Transverse colon (tissue), 4 donors: ENCODE data around the gene KCNC2. TPM values are rescaled to one million over a fixed set of nuclear protein-coding genes. Genes with fewer than 3 reads are reported as not detected.

ENCODE experiments used
- DNase-seq: peaks from one replicate; pipeline ENCODE4 v3.0.0-alpha.2; 2019
- H3K27ac ChIP-seq, 4 donors: fragments of 200-600 bp; sonication (generic); 2 replicates each; pipeline ENCODE4 v1.5.1; 2016 to 2018; ENCODE audit warnings: inconsistent platforms in 4 of 4
- H3K27me3 ChIP-seq: fragments of 200-600 bp; sonication (generic); 2 replicates; pipeline ENCODE4 v1.5.1; 2017; ENCODE audit warnings: inconsistent platforms
- H3K36me3 ChIP-seq, 4 donors: fragments of 200-600 bp; sonication (generic); 2 replicates each; pipeline ENCODE4 v1.5.1; 2017 to 2019; ENCODE audit warnings: inconsistent platforms in 4 of 4
- H3K4me1 ChIP-seq, 4 donors: fragments of 200-600 bp; sonication (generic); 2 replicates each; pipeline ENCODE4 v1.5.1; 2017 to 2020; ENCODE audit warnings: inconsistent platforms in 4 of 4
- H3K4me3 ChIP-seq, 4 donors: fragments of 200-600 bp; sonication (generic); 1 replicate in 1 of 4; 2 replicates in 3 of 4; pipeline versions ENCODE4 v1.5.1 to v1.6.1; 2017 to 2019; ENCODE audit warnings: inconsistent platforms in 4 of 4
- H3K9me3 ChIP-seq, 2 donors: fragments of 200-600 bp; sonication (generic); 2 replicates each; pipeline ENCODE4 v1.5.1; 2017 to 2019; ENCODE audit warnings: inconsistent platforms in 2 of 2
- EP300 ChIP-seq: sonication (generic); formaldehyde crosslinking; IDR thresholded peaks from one replicate; pipeline ENCODE4 v1.6.1; 2017; ENCODE audit warnings: antibody characterized with exemption, low read depth
- POLR2A ChIP-seq: fragments of 450-650 bp; IDR thresholded peaks from one replicate; pipeline ENCODE4 v1.6.1; 2016; ENCODE audit warnings: antibody characterized with exemption, mild to moderate bottlenecking, moderate library complexity
- POLR2AphosphoS5 ChIP-seq, 3 donors: sonication (generic); formaldehyde crosslinking; IDR thresholded peaks; one replicate each; pipeline ENCODE4 v1.6.1; 2016; ENCODE audit warnings: antibody characterized with exemption in 3 of 3
- WGBS, 2 donors: methylation state at CpG; one replicate each; pipeline ENCODE4 v1.1.5; 2018; ENCODE audit warnings: low coverage in 1 of 2; 5-methylcytosine and 5-hydroxymethylcytosine counted together
- in situ Hi-C, 4 donors: fragments of 200-750 bp; cut with MboI; loops; one replicate each; pipeline versions ENCODE4 v1.15.0 to v1.15.1; 2017; ENCODE audit warnings: low sequenced_read_pairs in 3 of 4, low pct_ligation_motif_present in 1 of 4, low pct_unique_long_range_greater_than_20kb in 1 of 4
- intact Hi-C: fragments of 100-400 bp; cut with DNase I; formaldehyde crosslinking; loops from one replicate; pipeline ENCODE4 v1.15.1; 2023; ENCODE audit warnings: low total_unique reads
- total RNA-seq, 4 donors: library from RNA; depleted of rRNA; stranded (reverse); fragments of >200 nt; gene quantifications; one replicate each; pipeline ENCODE4 v1.1.0, GENCODE V29; 2016
- TF ChIP-seq, protein P1 (sequence below), 5 experiments: fragments of 200-600 bp in 3 of 5; fragments of 450-650 bp in 2 of 5; sonication (generic) in 3 of 5; IDR thresholded peaks; 1 replicate in 2 of 5; 2 replicates in 3 of 5; pipeline ENCODE4 v1.5.1; 2016 to 2017; ENCODE audit warnings: antibody characterized with exemption in 5 of 5, inconsistent platforms in 3 of 5, mild to moderate bottlenecking in 2 of 5, moderate library complexity in 1 of 5

KCNC2 gene
- total RNA-seq, 4 donors from 2014 or later: not detected

DNA sequence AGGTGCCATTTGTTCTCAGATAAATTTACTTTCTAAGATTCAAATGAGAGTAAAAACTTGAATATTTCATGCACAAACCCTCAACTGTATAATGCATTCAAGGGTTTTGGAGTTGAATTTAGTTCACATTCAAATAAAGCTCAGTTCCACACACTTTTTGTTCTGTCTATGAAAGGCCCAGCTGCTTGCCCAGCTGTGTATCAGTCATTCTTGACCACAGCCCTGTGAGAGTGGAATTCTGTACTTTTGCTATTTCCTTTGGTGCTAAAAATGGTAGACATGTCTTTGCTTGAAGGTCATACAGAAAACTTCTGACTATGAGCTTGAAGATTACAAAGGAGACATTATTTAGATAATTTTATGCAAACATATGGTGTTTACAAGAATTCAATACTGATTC is 110.4 kb downstream of the KCNC2 start:
- no peak for DNase-seq
- Histone ChIP-seq H3K4me3 (no peak overlapping the region), H3K27me3 (no peaks in the 10 kb centered on the region), H3K36me3 (no peaks in the 10 kb centered on the region), H3K27ac (no peak overlapping the region), H3K9me3 (no peaks in the 10 kb centered on the region), H3K4me1 (no peaks in the 10 kb centered on the region)
- in situ Hi-C loops: no loop called here
- TF ChIP-seq, protein P1, sequence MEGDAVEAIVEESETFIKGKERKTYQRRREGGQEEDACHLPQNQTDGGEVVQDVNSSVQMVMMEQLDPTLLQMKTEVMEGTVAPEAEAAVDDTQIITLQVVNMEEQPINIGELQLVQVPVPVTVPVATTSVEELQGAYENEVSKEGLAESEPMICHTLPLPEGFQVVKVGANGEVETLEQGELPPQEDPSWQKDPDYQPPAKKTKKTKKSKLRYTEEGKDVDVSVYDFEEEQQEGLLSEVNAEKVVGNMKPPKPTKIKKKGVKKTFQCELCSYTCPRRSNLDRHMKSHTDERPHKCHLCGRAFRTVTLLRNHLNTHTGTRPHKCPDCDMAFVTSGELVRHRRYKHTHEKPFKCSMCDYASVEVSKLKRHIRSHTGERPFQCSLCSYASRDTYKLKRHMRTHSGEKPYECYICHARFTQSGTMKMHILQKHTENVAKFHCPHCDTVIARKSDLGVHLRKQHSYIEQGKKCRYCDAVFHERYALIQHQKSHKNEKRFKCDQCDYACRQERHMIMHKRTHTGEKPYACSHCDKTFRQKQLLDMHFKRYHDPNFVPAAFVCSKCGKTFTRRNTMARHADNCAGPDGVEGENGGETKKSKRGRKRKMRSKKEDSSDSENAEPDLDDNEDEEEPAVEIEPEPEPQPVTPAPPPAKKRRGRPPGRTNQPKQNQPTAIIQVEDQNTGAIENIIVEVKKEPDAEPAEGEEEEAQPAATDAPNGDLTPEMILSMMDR (IDR thresholded peaks at IDR 0.05): no peak
- TF ChIP-seq POLR2A: no peak
- no peak for TF ChIP-seq POLR2AphosphoS5 (IDR thresholded peaks at IDR 0.05)
- intact Hi-C loops: no loop called here

DNA sequence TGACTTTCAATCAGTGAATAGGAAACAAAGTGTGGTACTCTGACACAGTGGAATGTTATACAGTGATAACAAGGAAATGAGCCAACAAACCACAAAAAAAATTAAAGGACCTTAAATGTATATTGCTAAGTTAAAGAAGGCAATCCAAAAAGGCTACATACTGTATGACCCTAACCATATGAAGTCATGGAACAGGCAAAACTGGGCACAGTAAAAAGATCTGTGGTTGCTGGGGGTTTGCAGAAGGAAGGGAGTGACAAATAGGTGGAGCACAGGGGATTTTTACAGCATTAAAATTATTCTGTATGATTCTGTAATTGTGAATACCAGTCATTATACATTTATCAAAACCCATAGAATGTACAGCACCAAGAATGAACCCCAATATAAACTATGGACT is 112.6 kb downstream of the KCNC2 start:
- TF ChIP-seq, protein P1 (IDR thresholded peaks at IDR 0.05): no peak
- TF ChIP-seq EP300: no peak
- no peak for TF ChIP-seq POLR2AphosphoS5 (IDR thresholded peaks at IDR 0.05)
- TF ChIP-seq POLR2A: no peak
- Histone ChIP-seq H3K9me3 (no peaks in the 10 kb centered on the region), H3K4me3 (no peak overlapping the region), H3K36me3 (no peaks in the 10 kb centered on the region), H3K4me1 (no peaks in the 10 kb centered on the region), H3K27ac (no peak overlapping the region), H3K27me3 (no peaks in the 10 kb centered on the region)
- in situ Hi-C loops (no loop called here), intact Hi-C loops (no loop called here)
- DNase-seq: no peak

DNA sequence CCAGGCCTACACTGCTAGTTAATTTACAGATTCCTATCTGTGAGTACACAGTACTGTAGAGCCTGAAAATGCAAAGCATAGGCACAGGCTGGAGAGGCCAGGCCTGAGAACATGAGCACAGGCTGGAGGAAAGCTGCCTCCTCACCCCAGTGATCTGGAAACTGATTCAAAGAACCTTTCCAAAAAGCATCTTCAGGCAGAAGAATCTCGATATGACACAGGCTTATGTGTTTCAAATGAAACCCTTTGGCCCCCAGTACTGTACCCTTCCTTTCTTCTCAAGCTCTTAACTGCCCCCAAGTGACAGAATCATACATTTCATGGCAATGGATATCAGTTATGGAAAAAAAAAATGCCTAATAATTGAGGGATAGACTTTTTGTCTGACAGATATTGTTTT is 122.0 kb downstream of the KCNC2 start:
- in situ Hi-C loops: no loop called here
- TF ChIP-seq POLR2AphosphoS5 (IDR thresholded peaks at IDR 0.05) (no peak), EP300 (no peak), POLR2A (no peak)
- TF ChIP-seq, protein P1 (IDR thresholded peaks at IDR 0.05): no peak
- 49% methylated on average over 1 of the region's 1 CpG; no CpG with 5 or more reads in 1 of the 2 donors for WGBS, 2 donors

DNA sequence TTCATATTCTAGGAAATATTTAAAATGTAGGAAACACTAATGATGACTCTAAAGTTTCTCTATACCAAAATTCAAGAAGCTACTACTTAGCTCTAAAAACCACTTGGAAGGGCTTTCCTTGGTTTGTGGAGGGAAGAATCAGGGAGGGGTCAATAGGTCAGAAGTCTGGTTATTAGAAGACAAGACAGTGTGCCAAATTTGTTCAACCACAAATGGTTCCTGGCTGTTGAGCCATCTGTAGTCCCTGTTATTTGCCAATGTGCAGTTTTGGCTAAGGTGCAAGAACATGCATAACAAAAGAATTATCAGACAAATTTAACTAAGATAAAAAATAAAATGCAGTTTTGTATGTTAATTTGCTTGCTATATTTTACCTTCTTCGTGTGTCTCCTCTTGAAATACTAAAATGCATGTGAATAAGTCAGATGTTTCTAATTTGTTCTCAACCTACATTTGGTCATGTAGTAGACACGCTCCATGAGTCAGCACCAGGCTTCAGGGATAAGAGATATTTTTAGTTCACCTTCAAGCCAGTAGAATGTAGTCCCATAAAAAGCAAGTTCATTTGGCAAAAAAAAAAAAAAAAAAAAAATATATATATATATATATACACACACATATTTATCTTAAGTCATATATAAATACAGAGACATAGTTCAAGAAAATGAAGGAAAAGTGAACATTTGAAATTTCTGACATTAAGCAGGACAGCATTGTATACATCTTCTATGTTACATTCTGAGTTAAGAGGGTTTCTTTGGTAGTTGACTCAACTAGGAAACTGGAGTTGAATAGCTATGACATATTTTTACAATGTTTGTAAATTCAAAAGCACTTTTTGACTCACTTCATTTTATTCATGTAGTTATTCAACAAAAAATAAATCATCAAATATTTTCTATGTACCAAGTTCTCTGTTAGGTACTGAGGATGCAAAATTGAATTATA is 123.3 kb downstream of the KCNC2 start:
- Histone ChIP-seq H3K36me3 (no peaks in the 10 kb centered on the region), H3K9me3 (no peaks in the 10 kb centered on the region), H3K4me1 (peaks cover 0 to 3% (median 0%) of the 10 kb centered on the region in 4 donors), H3K4me3 (no peak overlapping the region), H3K27me3 (no peaks in the 10 kb centered on the region), H3K27ac (no peak overlapping the region)
- 56 to 67% methylated on average over 2 of the region's 2 CpGs for WGBS, 2 donors
- DNase-seq: no peak
- TF ChIP-seq, protein P1 (IDR thresholded peaks at IDR 0.05): no peak
- TF ChIP-seq EP300 (no peak), POLR2AphosphoS5 (IDR thresholded peaks at IDR 0.05) (no peak), POLR2A (no peak)
- intact Hi-C loops (no loop called here), in situ Hi-C loops (no loop called here)

More for the DNA sequence above, 122.0 kb downstream of the KCNC2 start:
- Histone ChIP-seq H3K9me3 (no peaks in the 10 kb centered on the region), H3K4me1 (no peaks in the 10 kb centered on the region), H3K27me3 (no peaks in the 10 kb centered on the region), H3K36me3 (no peaks in the 10 kb centered on the region), H3K27ac (no peak overlapping the region), H3K4me3 (no peak overlapping the region)
- DNase-seq: no peak
- intact Hi-C loops: no loop called here
